AG04450 (cell line): ENCODE data around the gene DSCAML1. TPM values are rescaled to one million over a fixed set of nuclear protein-coding genes. Genes with fewer than 3 reads are reported as not detected.

ENCODE experiments used
- CTCF ChIA-PET: fragments of 300-600, 350-600 bp; formaldehyde crosslinking; extraction: SDS; loops from one replicate; lab custom pipeline; 2022; ENCODE audit warnings: antibody characterized with exemption, inconsistent platforms; lab: Charles Lee
- POLR2A ChIA-PET: fragments of 350-600 bp; formaldehyde crosslinking; extraction: SDS; loops from one replicate; lab custom pipeline; 2021; ENCODE audit warnings: antibody characterized with exemption, inconsistent platforms; lab: Yijun Ruan, JAX
- DNase-seq: peaks from one replicate; pipeline ENCODE4 v3.0.0-alpha.2; 2011; ENCODE audit warnings: low read depth, low spot score
- H3K27ac ChIP-seq: one replicate; pipeline ENCODE4 v1.5.1; 2012; ENCODE audit warnings: low read depth, low read length, control low read depth
- H3K27me3 ChIP-seq: one replicate; pipeline ENCODE4 v1.6.0; 2012; ENCODE audit warnings: low read length; ENCODE audit not compliant: control insufficient read depth, insufficient read depth
- H3K4me3 ChIP-seq: 2 replicates; pipeline ENCODE4 v1.5.1; 2011; ENCODE audit warnings: mild to moderate bottlenecking, low read depth, low read length, control low read depth
- H3K9me3 ChIP-seq: 2 replicates; pipeline ENCODE4 v1.5.1; 2012; ENCODE audit warnings: low read length; ENCODE audit not compliant: control insufficient read depth, insufficient read depth
- polyA plus RNA-seq: library from polyadenylated mRNA; depleted of rRNA; stranded (reverse); fragments of >200 nt; gene quantifications from 2 replicates; pipeline ENCODE4 v1.2.3, GENCODE V29; 2011
- TF ChIP-seq, protein P1 (sequence below): IDR thresholded peaks from 2 replicates; pipeline ENCODE4 v1.5.1; 2011; ENCODE audit warnings: low read depth, low read length, control low read depth, inconsistent platforms

Gene DSCAML1
- polyA plus RNA-seq, 1 experiment = not detected

DNA sequence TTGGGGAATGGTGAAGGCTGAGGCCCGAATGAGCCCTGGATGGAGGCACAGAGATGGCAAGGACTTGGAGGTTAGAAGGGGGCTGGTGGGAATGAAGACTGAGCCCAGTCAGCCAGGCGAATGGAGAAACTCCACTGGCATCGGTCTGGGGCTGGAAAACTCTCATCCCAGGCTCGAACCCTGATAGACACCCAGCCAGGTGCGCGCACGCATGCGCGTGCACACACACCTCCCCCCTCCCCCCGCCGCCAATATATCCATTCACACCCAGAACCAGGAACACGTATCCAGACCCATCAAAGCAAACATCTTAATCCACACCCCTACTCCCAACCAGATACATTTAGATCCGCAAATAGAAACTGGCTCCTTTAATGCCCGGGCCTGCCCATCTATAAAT is 330.1 kb downstream of the DSCAML1 start:
- CTCF ChIA-PET = no interaction called here

GRCh38 chr11:117465236-117465997 is 331.6 kb downstream of the DSCAML1 start:
- CTCF ChIA-PET = no interaction called here
- Histone ChIP-seq H3K27ac (no peak overlapping the region), H3K27me3 (peaks cover 14% of the 10 kb centered on the region), H3K9me3 (no peaks in the 10 kb centered on the region), H3K4me3 (no peak overlapping the region)
- POLR2A ChIA-PET = no interaction called here
- DNase-seq = no peak
- TF ChIP-seq, protein P1, sequence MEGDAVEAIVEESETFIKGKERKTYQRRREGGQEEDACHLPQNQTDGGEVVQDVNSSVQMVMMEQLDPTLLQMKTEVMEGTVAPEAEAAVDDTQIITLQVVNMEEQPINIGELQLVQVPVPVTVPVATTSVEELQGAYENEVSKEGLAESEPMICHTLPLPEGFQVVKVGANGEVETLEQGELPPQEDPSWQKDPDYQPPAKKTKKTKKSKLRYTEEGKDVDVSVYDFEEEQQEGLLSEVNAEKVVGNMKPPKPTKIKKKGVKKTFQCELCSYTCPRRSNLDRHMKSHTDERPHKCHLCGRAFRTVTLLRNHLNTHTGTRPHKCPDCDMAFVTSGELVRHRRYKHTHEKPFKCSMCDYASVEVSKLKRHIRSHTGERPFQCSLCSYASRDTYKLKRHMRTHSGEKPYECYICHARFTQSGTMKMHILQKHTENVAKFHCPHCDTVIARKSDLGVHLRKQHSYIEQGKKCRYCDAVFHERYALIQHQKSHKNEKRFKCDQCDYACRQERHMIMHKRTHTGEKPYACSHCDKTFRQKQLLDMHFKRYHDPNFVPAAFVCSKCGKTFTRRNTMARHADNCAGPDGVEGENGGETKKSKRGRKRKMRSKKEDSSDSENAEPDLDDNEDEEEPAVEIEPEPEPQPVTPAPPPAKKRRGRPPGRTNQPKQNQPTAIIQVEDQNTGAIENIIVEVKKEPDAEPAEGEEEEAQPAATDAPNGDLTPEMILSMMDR = no peak

More for the DNA sequence above, 330.1 kb downstream of the DSCAML1 start:
- DNase-seq = no peak
- peaks cover 19% of the 10 kb centered on the region for H3K27me3 ChIP-seq
- POLR2A ChIA-PET = no interaction called here
- H3K4me3 ChIP-seq = no peak overlapping the region
- no peaks in the 10 kb centered on the region for H3K9me3 ChIP-seq
- H3K27ac ChIP-seq = no peak overlapping the region
- TF ChIP-seq, protein P1 = no peak

GRCh38 chr11:117464778-117465177 is 332.2 kb downstream of the DSCAML1 start:
- Histone ChIP-seq H3K4me3 (no peak overlapping the region), H3K9me3 (no peaks in the 10 kb centered on the region), H3K27ac (no peak overlapping the region), H3K27me3 (peaks cover 14% of the 10 kb centered on the region)
- CTCF ChIA-PET = no interaction called here
- POLR2A ChIA-PET = no interaction called here
- TF ChIP-seq, protein P1 = no peak
- no peak for DNase-seq

DNA sequence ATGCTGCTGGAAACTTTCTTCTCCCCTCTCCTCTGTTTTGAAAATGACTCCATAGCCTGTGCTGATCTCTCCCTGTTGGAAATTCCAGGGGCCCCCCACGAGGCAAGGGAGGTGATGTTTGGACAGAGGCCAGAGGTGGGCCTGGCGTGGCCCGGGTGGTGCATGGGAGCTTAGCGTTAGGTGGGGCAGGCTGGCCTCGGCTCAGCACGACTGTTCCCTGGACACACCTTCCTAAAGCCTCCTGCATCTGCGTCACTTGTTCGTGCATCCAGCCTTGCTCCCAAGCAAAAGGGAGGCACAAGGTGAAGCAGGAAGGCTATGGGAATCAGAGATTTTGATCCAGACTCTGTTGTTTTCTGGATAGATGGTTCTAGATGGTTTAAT is 334.2 kb downstream of the DSCAML1 start:
- Histone ChIP-seq H3K9me3 (no peaks in the 10 kb centered on the region; the same call in 1 of the 2 replicates), H3K27ac (no peak overlapping the region), H3K4me3 (no peak overlapping the region), H3K27me3 (peaks cover 14% of the 10 kb centered on the region)
- TF ChIP-seq, protein P1 = no peak
- no peak for DNase-seq
- ChIA-PET CTCF (no interaction called here), POLR2A (no interaction called here)

DNA sequence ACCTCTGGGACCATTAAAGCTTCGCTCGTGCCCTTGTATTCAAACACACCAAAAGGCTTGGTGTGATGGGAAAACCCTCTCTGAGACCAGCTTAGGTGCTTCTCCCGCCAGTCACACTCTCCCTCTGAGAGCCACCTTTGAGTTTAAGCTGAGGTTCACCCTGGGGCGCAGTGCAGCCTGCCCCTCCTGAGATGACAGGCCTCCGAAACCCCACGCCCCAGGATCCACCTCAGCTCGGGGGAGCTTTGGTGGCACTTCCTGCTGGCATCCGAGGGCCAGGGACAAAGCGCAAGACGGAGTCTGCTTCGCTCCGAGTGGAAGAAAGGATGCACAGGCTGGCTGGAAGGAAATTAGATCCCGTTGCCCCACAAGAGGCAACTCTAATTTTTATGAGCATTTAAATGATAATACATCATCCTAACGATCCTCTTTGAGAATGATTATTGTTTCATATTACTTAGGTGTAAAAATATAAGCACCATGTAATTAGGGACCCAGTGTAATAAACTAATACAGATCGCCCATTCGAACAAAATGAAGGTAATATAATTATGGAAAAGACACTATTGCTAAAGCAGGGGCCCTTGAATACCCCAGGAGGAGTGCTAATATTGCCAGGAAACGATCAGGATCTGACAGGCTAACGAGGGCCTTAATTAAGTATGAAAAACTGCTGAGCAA is 334.7 kb downstream of the DSCAML1 start:
- POLR2A ChIA-PET = no interaction called here
- CTCF ChIA-PET = interaction anchor here (1.0 kb wide), 1 partner anchor 35 kb away, joined by 3 read pairs; no protein-coding TSS in a partner anchor

More for the DNA sequence above, 334.7 kb downstream of the DSCAML1 start:
- no peak overlapping the region for H3K27ac ChIP-seq
- peaks cover 18% of the 10 kb centered on the region for H3K27me3 ChIP-seq
- no peak for DNase-seq
- no peaks in the 10 kb centered on the region; the same call in 1 of the 2 replicates for H3K9me3 ChIP-seq
- TF ChIP-seq, protein P1 = no peak
- H3K4me3 ChIP-seq = no peak overlapping the region
